Activated CD8-positive, alpha-beta memory T cell treated with anti-CD3 and anti-CD28 coated beads, Interleukin-2, amount 50 U/mL, for 24 hours (primary cell): Measurements from ENCODE around the gene VSTM5.
"Not testable (repeated sequence)": the region's sequence is repeated elsewhere in the genome, so short reads cannot be mapped to it uniquely, and the experiment has no call there.

Source experiments
- DNase-seq: peaks from one replicate; pipeline ENCODE4 v3.0.0-alpha.2; 2020; ENCODE audit errors: extremely low read depth

VSTM5 gene

DNA sequence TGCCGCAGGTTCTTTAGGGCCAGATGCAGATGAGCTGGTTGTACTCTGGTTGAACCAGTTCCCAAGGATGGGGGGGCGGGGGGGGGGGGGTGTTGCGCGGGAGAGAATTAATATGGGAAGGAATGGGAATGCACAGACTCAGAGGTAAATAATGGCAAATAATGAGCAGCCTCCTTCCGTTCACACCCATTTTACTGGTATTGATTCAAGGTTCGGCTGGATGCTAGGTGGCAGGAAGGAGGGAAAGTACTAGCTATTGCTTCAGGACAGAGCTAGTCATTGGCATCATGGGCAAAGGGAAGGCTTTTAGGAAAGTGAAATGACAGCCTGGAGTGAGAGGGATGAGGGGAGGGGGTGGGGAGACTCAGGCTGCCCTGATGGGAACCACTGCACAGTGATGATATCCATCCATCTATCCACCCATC lies at the start of gene VSTM5:
TSS of gene VSTM5 (minus strand) at position 25 of the 425 bp plus-strand sequence. CDS start 116 bp downstream, outside the sequence.
- DNase-seq, result no peak

- no peak for DNase-seq
Observed at GRCh38 chr11:93895106-93895862, 44.9 kb upstream of the VSTM5 start.

- no peak for DNase-seq
Observed at GRCh38 chr11:93890391-93891051, 40.1 kb upstream of the VSTM5 start.

DNA sequence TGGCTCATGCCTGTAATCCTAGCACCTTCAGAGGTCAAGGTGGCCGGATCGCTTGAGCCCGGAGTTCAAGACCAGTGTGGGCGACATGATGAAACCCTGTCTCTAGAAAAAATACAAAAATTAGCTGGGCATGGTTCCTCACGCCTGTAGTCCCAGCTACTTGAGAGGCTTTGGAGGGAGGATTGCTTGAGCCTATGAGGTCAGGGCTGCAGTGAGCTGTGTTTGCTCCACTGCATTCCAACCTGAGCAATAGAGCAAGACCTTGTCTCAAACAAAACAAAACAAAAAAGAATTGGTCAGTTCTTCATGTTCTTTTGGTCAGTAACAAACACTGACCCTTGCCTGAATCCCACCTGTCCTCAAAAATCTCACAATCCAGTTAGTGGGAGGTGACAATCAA lies 36.7 kb upstream of the VSTM5 start:
- no peak for DNase-seq

- DNase-seq, result not testable (repeated sequence)
Observed at GRCh38 chr11:93879114-93879513, 28.7 kb upstream of the VSTM5 start.

GRCh38 chr11:93875637-93876036 lies 25.2 kb upstream of the VSTM5 start:
- DNase-seq, result no peak

- no peak for DNase-seq
Observed at GRCh38 chr11:93871526-93871925, 21.1 kb upstream of the VSTM5 start.

- no peak for DNase-seq
Observed at GRCh38 chr11:93870616-93871015, 20.2 kb upstream of the VSTM5 start.

- no peak for DNase-seq
Observed at GRCh38 chr11:93869830-93870229, 19.4 kb upstream of the VSTM5 start.

DNA sequence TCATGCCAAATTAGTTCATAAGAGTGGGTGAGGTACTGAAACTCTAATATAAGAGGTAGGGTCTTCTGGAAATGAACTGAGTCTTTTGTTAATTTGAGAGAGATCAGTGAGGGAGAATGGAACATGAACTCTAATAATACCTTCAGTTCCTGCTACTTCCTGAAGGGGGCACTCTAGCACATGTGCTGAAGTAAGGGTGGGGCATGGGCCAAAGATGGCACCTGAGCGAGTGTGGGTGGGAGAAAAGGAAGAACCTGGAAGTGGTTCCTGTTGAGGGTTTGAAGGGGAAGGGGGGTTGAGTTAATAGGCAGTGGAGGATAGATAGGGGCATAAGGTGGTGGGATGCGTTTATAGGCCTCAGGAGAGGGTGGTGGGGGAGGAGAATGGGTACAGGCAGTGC lies 18.0 kb upstream of the VSTM5 start:
- DNase-seq, result not testable (repeated sequence)

GRCh38 chr11:93861808-93862207 lies 11.4 kb upstream of the VSTM5 start:
- no peak for DNase-seq

DNA sequence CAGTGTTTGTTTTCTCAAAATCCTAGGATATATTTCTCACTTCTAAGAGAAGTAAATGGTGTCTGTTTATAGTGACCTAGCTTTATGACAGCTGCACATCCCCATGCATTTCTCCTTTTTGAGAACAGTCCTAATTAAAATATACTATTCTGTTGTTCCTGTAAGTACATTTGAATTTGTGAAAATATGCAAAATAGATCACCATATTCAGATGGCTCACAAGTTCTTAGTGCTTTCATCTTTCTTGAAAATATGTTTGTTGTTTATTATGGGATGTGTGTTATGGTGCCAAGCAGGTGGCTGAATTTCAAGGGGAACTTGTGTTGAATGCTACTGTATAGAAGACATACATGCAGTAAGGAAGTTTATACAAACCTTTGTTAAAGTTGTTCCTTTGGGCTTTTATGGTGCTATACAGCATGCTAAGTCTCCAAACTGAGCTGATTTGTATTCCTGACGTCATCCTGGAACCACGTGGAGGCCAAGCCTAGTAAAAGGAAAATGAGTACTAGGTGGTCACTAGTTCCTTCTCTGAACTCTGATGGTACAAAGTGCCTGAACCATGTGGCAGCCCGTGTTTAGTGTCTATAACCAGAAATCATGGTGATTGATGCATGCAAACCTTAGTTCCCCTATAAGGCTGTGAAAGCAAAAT lies 7.8 kb upstream of the VSTM5 start:
- DNase-seq, result no peak

GRCh38 chr11:93857413-93858120 lies 7.1 kb upstream of the VSTM5 start:
- DNase-seq, result no peak

DNA sequence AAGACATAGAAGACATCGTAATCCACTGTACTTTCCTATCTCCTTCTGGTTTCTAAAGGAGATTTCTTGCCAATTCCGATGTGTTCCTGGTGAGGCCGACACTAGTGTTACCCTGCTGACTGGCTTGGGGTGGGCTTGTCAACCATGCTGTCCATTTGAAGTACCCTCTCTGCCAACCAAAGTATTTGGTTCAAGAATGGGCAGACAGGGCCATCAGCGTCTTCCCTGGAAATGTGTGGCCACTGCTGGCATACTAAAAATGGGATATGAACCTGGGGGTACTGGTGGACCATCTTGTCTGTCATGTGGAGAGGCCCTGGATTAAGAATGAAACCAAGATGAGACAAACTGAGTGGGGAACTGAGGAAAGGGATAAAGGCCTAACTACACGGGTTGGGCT lies 1.8 kb upstream of the VSTM5 start:
- DNase-seq, result no peak

DNA sequence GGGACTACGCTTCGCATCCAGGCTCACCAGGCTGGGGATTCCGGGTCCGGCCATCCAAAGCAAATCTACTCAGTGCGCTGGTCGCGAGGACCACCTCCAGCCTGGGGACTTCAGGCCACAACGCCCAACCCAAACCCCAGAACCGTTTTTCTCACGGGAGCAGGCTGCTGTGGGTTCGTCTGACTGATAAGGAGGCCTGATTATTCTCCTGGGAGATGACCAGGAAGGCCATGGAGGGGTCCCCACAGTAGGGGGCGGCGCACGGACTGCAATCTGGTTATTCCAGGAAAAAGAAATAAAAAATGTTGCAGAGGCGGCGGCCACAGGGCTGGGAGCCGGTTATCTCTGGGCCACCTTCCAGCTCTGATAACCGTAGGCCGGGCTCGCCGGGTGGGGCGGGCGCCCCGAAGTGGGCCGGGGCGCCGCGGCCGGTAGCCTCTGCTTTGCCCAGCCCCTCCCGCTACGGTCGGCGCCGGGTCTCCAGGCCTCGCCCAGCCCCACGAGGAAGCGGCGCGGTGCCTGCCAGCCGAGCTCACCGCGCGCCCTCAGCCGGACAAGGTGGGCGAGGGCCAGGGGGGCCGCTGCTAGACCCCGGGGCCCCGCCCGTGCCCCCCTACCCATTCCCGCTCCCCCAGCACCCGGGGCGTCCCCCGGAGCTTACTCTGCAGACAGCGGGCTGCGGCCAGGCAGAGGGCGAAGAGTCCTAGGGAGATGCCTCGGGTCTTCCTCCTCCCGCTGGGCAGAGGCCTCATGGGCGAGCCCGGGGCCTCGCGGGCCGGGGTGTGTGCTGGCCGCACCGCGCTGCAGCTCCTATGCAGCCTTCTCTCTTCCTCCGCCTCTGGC lies 446 bp downstream of the VSTM5 start:
- no peak for DNase-seq

DNA sequence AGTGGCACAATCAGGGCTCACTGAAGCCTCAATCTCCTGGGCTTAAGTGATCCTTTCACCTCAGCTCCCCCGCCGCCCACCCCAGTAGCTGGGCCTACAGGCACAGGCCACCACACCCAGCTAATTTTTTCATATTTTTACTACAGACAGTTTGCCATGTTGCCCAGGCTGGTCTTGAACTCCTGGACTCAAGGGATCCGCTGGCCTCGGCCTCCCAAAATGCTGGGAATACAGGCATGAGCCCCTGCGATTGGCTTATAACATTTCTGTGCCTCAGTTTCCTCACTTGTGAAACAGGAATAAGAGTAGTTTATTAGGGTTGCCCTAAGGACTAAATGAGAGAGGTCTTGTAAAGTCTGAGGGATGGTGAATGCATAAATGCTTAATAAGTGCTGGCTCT lies 1.2 kb downstream of the VSTM5 start:
- no peak for DNase-seq

GRCh38 chr11:93846411-93846810 lies 4.0 kb downstream of the VSTM5 start:
- DNase-seq, result no peak

GRCh38 chr11:93845181-93846092 lies 5.0 kb downstream of the VSTM5 start:
- no peak for DNase-seq

DNA sequence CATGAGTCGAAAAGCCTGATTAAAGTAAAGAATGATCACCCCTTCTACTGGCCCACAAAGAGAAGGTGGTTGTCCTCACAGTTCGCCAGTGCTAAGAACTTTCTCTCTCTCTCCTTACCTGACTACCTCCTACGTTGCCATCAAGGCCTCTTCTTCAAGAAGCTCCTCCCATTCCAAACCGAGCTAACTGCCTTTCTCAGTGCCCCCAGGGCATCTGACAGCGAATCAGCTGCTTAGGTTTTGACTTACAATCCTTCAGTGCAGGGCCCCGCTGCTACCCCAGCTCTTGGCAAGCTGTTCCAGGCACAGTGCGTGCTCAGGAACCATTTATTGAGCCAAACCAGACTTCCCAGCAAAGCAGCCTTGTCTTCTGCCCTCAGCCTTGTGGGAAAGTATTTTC lies 5.8 kb downstream of the VSTM5 start:
- DNase-seq, result no peak

GRCh38 chr11:93843906-93844305 lies 6.5 kb downstream of the VSTM5 start:
- DNase-seq, result no peak
